ENCODE results near the gene GPR137B.

GPR137B gene

GRCh38 chr1:236213534-236213933 lies 71.2 kb downstream of the GPR137B start:
- H3K4me3 ChIP-seq: no peak overlapping the region
- peaks cover 36 to 84% (median 72%) of the 10 kb centered on the region in 11 experiments for H3K36me3 ChIP-seq
- no peak overlapping the region for H3K27ac ChIP-seq
- H3K9me3 ChIP-seq (replicated peaks in 1 of 11): no peaks in the 10 kb centered on the region
- no peak for TF ChIP-seq Cebpa-rat (IDR thresholded peaks at IDR 0.05)
- no peak overlapping the region for H3K9ac ChIP-seq
- H3K4me1 ChIP-seq: peaks cover 0 to 14% (median 0%) of the 10 kb centered on the region in 10 experiments; a peak in 4 of 20 replicates
- H3K4me2 ChIP-seq: no peak overlapping the region
- H4K20me1 ChIP-seq: no peaks in the 10 kb centered on the region; a peak in 1 of 22 replicates
- H3K27me3 ChIP-seq: no peaks in the 10 kb centered on the region

- TF ChIP-seq Cebpa-rat (IDR thresholded peaks at IDR 0.05): no peak
- no peak overlapping the region for H3K9ac ChIP-seq
- H3K27me3 ChIP-seq: no peaks in the 10 kb centered on the region
- H3K9me3 ChIP-seq (replicated peaks in 1 of 11): no peaks in the 10 kb centered on the region
- H3K4me1 ChIP-seq: peaks cover 0 to 2% (median 0%) of the 10 kb centered on the region in 10 experiments; a peak in 3 of 20 replicates
- no peak overlapping the region for H3K27ac ChIP-seq
- no peak overlapping the region for H3K4me2 ChIP-seq
- no peaks in the 10 kb centered on the region; a peak in 1 of 22 replicates for H4K20me1 ChIP-seq
- H3K4me3 ChIP-seq: no peak overlapping the region
- peaks cover 26 to 94% (median 67%) of the 10 kb centered on the region in 11 experiments for H3K36me3 ChIP-seq
Measured at GRCh38 chr1:236214761-236215160, 72.4 kb downstream of the GPR137B start.

- Histone ChIP-seq H3K9me3 (replicated peaks in 1 of 11) (no peaks in the 10 kb centered on the region), H3K9ac (no peak overlapping the region), H3K27ac (no peak overlapping the region), H3K36me3 (peaks cover 19 to 95% (median 63%) of the 10 kb centered on the region in 11 experiments), H3K27me3 (no peaks in the 10 kb centered on the region), H3K4me2 (no peak overlapping the region), H3K4me3 (no peak overlapping the region), H4K20me1 (no peaks in the 10 kb centered on the region; a peak in 2 of 22 replicates), H3K4me1 (peaks cover 0 to 11% (median 0%) of the 10 kb centered on the region in 10 experiments; a peak in 3 of 20 replicates)
- no peak for TF ChIP-seq Cebpa-rat (IDR thresholded peaks at IDR 0.05)
Measured at GRCh38 chr1:236220473-236220872, 78.1 kb downstream of the GPR137B start.

- Histone ChIP-seq H3K4me3 (no peak overlapping the region), H3K9me3 (replicated peaks in 1 of 11) (no peaks in the 10 kb centered on the region), H3K9ac (no peak overlapping the region), H4K20me1 (no peaks in the 10 kb centered on the region; a peak in 2 of 22 replicates), H3K27me3 (no peaks in the 10 kb centered on the region), H3K36me3 (peaks cover 24 to 95% (median 63%) of the 10 kb centered on the region in 11 experiments), H3K4me1 (peaks cover 0 to 18% (median 0%) of the 10 kb centered on the region in 10 experiments; a peak in 4 of 20 replicates), H3K4me2 (no peak overlapping the region), H3K27ac (no peak overlapping the region)
- no peak for TF ChIP-seq Cebpa-rat (IDR thresholded peaks at IDR 0.05)
Measured at GRCh38 chr1:236222632-236223031, 80.3 kb downstream of the GPR137B start.

GRCh38 chr1:236228411-236228810 lies 86.1 kb downstream of the GPR137B start:
- H3K4me3 ChIP-seq: no peak overlapping the region
- H3K9ac ChIP-seq: no peak overlapping the region
- no peaks in the 10 kb centered on the region for H3K9me3 ChIP-seq (replicated peaks in 1 of 11)
- no peaks in the 10 kb centered on the region for H3K27me3 ChIP-seq
- H3K36me3 ChIP-seq: peaks cover 19 to 93% (median 53%) of the 10 kb centered on the region in 11 experiments
- H3K4me2 ChIP-seq: peak overlapping the region in 3 of 11 experiments; percentile 30 to 67 (median 54); a peak in 5 of 22 replicates
- peak overlapping the region in 3 of 11 experiments; percentile 3 to 43 (median 28); a peak in 4 of 22 replicates for H3K27ac ChIP-seq
- no peaks in the 10 kb centered on the region for H4K20me1 ChIP-seq
- H3K4me1 ChIP-seq: peaks cover 0 to 25% (median 0%) of the 10 kb centered on the region in 10 experiments; a peak in 6 of 20 replicates
- 0 out of 22 replicates have a peak, but pooled peaks of 1 of the 11 experiments have one; percentile 24 for TF ChIP-seq Cebpa-rat (IDR thresholded peaks at IDR 0.05)

GRCh38 chr1:236235116-236235515 lies 92.8 kb downstream of the GPR137B start:
- Histone ChIP-seq H3K36me3 (peaks cover 27 to 98% (median 56%) of the 10 kb centered on the region in 11 experiments; a peak in 21 of 22 replicates), H4K20me1 (no peaks in the 10 kb centered on the region)
- TF ChIP-seq Cebpa-rat (IDR thresholded peaks at IDR 0.05): no peak

GRCh38 chr1:236239092-236239585 lies 96.8 kb downstream of the GPR137B start:
- peaks cover 0 to 5% (median 0%) of the 10 kb centered on the region in 10 experiments; a peak in 1 of 20 replicates for H3K4me1 ChIP-seq
- H3K4me3 ChIP-seq: no peak overlapping the region
- no peaks in the 10 kb centered on the region for H4K20me1 ChIP-seq
- H3K9ac ChIP-seq: no peak overlapping the region
- H3K36me3 ChIP-seq: peaks cover 44 to 90% (median 73%) of the 10 kb centered on the region in 11 experiments
- no peaks in the 10 kb centered on the region for H3K27me3 ChIP-seq
- no peak for TF ChIP-seq Cebpa-rat (IDR thresholded peaks at IDR 0.05)
- no peak overlapping the region for H3K27ac ChIP-seq
- H3K4me2 ChIP-seq: no peak overlapping the region
- no peaks in the 10 kb centered on the region for H3K9me3 ChIP-seq (replicated peaks in 1 of 11)

More at GRCh38 chr1:236235116-236235515, 92.8 kb downstream of the GPR137B start:
- Histone ChIP-seq H3K4me1 (peaks cover 0 to 10% (median 0%) of the 10 kb centered on the region in 10 experiments; a peak in 1 of 20 replicates), H3K27ac (no peak overlapping the region), H3K9me3 (replicated peaks in 1 of 11) (no peaks in the 10 kb centered on the region), H3K4me2 (no peak overlapping the region), H3K27me3 (no peaks in the 10 kb centered on the region), H3K4me3 (no peak overlapping the region), H3K9ac (no peak overlapping the region)

- H3K27me3 ChIP-seq: no peaks in the 10 kb centered on the region
- no peaks in the 10 kb centered on the region for H3K4me1 ChIP-seq
- TF ChIP-seq Cebpa-rat (IDR thresholded peaks at IDR 0.05): no peak
- H3K9ac ChIP-seq: no peak overlapping the region
- peaks cover 40 to 79% (median 59%) of the 10 kb centered on the region in 11 experiments for H3K36me3 ChIP-seq
- H3K9me3 ChIP-seq (replicated peaks in 1 of 11): no peaks in the 10 kb centered on the region
- no peak overlapping the region for H3K27ac ChIP-seq
- H3K4me2 ChIP-seq: no peak overlapping the region
- H4K20me1 ChIP-seq: no peaks in the 10 kb centered on the region
- no peak overlapping the region for H3K4me3 ChIP-seq
Measured at GRCh38 chr1:236240675-236241074, 98.3 kb downstream of the GPR137B start.

GRCh38 chr1:236242568-236242967 lies 100.2 kb downstream of the GPR137B start:
- Histone ChIP-seq H3K4me2 (no peak overlapping the region), H3K27ac (no peak overlapping the region), H3K9ac (no peak overlapping the region), H4K20me1 (no peaks in the 10 kb centered on the region), H3K4me1 (no peaks in the 10 kb centered on the region), H3K9me3 (replicated peaks in 1 of 11) (no peaks in the 10 kb centered on the region), H3K36me3 (peaks cover 42 to 76% (median 62%) of the 10 kb centered on the region in 11 experiments), H3K27me3 (no peaks in the 10 kb centered on the region), H3K4me3 (no peak overlapping the region)
- TF ChIP-seq Cebpa-rat (IDR thresholded peaks at IDR 0.05): no peak

GRCh38 chr1:236247286-236247685 lies 104.9 kb downstream of the GPR137B start:
- H3K9me3 ChIP-seq (replicated peaks in 1 of 11): no peaks in the 10 kb centered on the region
- H3K4me2 ChIP-seq: no peak overlapping the region
- no peak overlapping the region for H3K9ac ChIP-seq
- H3K4me1 ChIP-seq: no peaks in the 10 kb centered on the region
- H3K4me3 ChIP-seq: no peak overlapping the region
- H3K27ac ChIP-seq: no peak overlapping the region
- no peak for TF ChIP-seq Cebpa-rat (IDR thresholded peaks at IDR 0.05)
- H4K20me1 ChIP-seq: no peaks in the 10 kb centered on the region
- H3K36me3 ChIP-seq: peaks cover 30 to 76% (median 60%) of the 10 kb centered on the region in 11 experiments; a peak in 21 of 22 replicates
- no peaks in the 10 kb centered on the region for H3K27me3 ChIP-seq

All from BLaER1 treated with 17β-estradiol and CSF1 and Interleukin-3, amounts not matched to agents 10 nM and 100 nM (cell line).